Ishikawa (cell line): Measurements from ENCODE around the gene GBGT1.

Experiments
- CEBPB ChIP-seq: IDR thresholded peaks from 2 replicates; pipeline ENCODE4 v1.6.1; 2012
- EP300 ChIP-seq: IDR thresholded peaks from 2 replicates; pipeline ENCODE4 v1.6.1; 2012; ENCODE audit warnings: borderline replicate concordance
- NFIC ChIP-seq: IDR thresholded peaks from 2 replicates; pipeline ENCODE4 v1.6.1; 2012
- RAD21 ChIP-seq: IDR thresholded peaks from 2 replicates; pipeline ENCODE4 v1.6.1; 2012; ENCODE audit warnings: low read depth
- ZBTB7A ChIP-seq: IDR thresholded peaks from 2 replicates; pipeline ENCODE4 v1.6.1; 2012; ENCODE audit warnings: low read depth
- TF ChIP-seq, protein P1 (sequence below): IDR thresholded peaks from 2 replicates; pipeline ENCODE4 v1.6.1; 2012

DNA sequence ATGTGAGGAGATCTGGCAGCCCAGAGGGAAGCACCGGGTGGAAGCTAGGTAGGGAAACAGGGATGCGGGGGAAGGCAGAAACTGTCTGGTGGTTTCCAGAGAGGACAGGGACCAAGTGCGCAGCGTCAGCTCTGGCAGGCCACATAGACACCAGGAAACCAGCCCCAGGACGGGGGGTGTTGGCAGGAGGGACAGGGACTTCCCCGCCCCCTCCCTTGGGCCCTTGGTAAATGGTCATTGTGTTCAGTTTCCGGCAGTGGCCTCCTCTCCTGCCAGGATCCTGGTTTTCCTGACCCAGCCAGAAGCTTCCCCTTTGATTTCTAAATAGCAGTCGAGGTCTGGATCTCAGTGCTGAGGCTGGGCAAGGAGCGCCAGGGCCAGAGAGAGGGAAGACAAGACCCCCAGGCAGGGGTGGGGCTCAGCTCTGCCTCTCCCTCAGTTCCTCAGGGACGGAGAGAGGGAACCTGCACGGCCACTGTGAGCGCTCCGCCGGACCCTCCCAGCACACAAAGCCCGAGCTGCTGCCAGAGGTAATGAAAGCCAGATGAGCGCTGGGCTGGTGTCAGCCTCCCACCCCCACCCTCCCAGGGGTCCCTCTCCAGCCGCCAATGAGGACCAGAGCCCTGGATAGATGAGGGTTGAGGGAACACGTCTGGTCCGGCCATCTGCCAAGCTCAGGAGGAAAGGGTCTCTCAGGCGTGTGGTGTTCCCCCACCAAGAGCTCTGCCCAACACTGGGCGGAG lies 44.4 kb downstream of the GBGT1 start:
- TF ChIP-seq EP300, result no peak
- TF ChIP-seq CEBPB, result no peak
- TF ChIP-seq, protein P1, sequence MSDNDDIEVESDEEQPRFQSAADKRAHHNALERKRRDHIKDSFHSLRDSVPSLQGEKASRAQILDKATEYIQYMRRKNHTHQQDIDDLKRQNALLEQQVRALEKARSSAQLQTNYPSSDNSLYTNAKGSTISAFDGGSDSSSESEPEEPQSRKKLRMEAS, result no peak
- TF ChIP-seq RAD21, result no peak
- TF ChIP-seq NFIC, result no peak
- no peak for TF ChIP-seq ZBTB7A
